Measurements from ENCODE around the gene KIRREL3. TPM values are rescaled to one million over a fixed set of nuclear protein-coding genes. Genes with fewer than 3 reads are reported as not detected.
A peak's percentile ranks its signal among the peaks of the same experiment; 100 is the strongest.

The KIRREL3 gene
- total RNA-seq, 1 experiment from 2014 or later, result not detected

- DNase-seq (ENCODE audit: low spot score), result no peak
Measured at GRCh38 chr11:126832387-126832786, 168.2 kb downstream of the KIRREL3 start.

- no peak for DNase-seq (ENCODE audit: low spot score)
Measured at GRCh38 chr11:126830216-126830806, 170.3 kb downstream of the KIRREL3 start.

GRCh38 chr11:126829716-126830115, 170.9 kb downstream of the KIRREL3 start:
- no peak for DNase-seq (ENCODE audit: low spot score)

GRCh38 chr11:126824035-126824607, 176.4 kb downstream of the KIRREL3 start:
- no peak for DNase-seq (ENCODE audit: low spot score)

- no peak for DNase-seq (ENCODE audit: low spot score)
Measured at GRCh38 chr11:126823274-126823673, 177.3 kb downstream of the KIRREL3 start.

GRCh38 chr11:126821827-126822226, 178.7 kb downstream of the KIRREL3 start:
- no peak for DNase-seq (ENCODE audit: low spot score)

GRCh38 chr11:126819194-126819593, 181.4 kb downstream of the KIRREL3 start:
- no peak for DNase-seq (ENCODE audit: low spot score)

GRCh38 chr11:126817523-126818450, 182.8 kb downstream of the KIRREL3 start:
- DNase-seq (ENCODE audit: low spot score), result no peak

GRCh38 chr11:126817096-126817495, 183.5 kb downstream of the KIRREL3 start:
- DNase-seq (ENCODE audit: low spot score), result peak; percentile 46

- DNase-seq (ENCODE audit: low spot score), result peak; percentile 28
Measured at GRCh38 chr11:126816645-126817044, 183.9 kb downstream of the KIRREL3 start.

GRCh38 chr11:126815111-126815510, 185.5 kb downstream of the KIRREL3 start:
- no peak for DNase-seq (ENCODE audit: low spot score)

GRCh38 chr11:126810776-126811175, 189.8 kb downstream of the KIRREL3 start:
- no peak for DNase-seq (ENCODE audit: low spot score)

GRCh38 chr11:126809514-126810289, 190.9 kb downstream of the KIRREL3 start:
- DNase-seq (ENCODE audit: low spot score), result no peak

- no peak for DNase-seq (ENCODE audit: low spot score)
Measured at GRCh38 chr11:126808836-126809235, 191.7 kb downstream of the KIRREL3 start.

GRCh38 chr11:126808296-126808695, 192.3 kb downstream of the KIRREL3 start:
- DNase-seq (ENCODE audit: low spot score), result no peak

GRCh38 chr11:126805870-126806269, 194.7 kb downstream of the KIRREL3 start:
- no peak for DNase-seq (ENCODE audit: low spot score)

- no peak for DNase-seq (ENCODE audit: low spot score)
Measured at GRCh38 chr11:126804363-126804762, 196.2 kb downstream of the KIRREL3 start.

- no peak for DNase-seq (ENCODE audit: low spot score)
Measured at GRCh38 chr11:126800009-126800408, 200.6 kb downstream of the KIRREL3 start.

GRCh38 chr11:126797457-126798169, 203.0 kb downstream of the KIRREL3 start:
- no peak for DNase-seq (ENCODE audit: low spot score)

- DNase-seq (ENCODE audit: low spot score), result no peak
Measured at GRCh38 chr11:126793596-126793995, 207.0 kb downstream of the KIRREL3 start.

GRCh38 chr11:126791991-126792390, 208.6 kb downstream of the KIRREL3 start:
- no peak for DNase-seq (ENCODE audit: low spot score)
